GM19240 (cell line): ENCODE data around the gene TCP11L2.
"Not testable (repeated sequence)": the region's sequence is repeated elsewhere in the genome, so short reads cannot be mapped to it uniquely, and the experiment has no call there.

Experiments
- DNase-seq: peaks from one replicate; pipeline ENCODE4 v3.0.0; 2011; ENCODE audit warnings: low spot score; ENCODE audit not compliant: insufficient read length

TCP11L2 gene

GRCh38 chr12:106305376-106305775, 2.8 kb downstream of the TCP11L2 start:
- no peak for DNase-seq

GRCh38 chr12:106307181-106307580, 4.6 kb downstream of the TCP11L2 start:
- no peak for DNase-seq

- DNase-seq = no peak
These were observed 5.6 kb downstream of the TCP11L2 start for GRCh38 chr12:106308121-106308520.

GRCh38 chr12:106308611-106309010, 6.1 kb downstream of the TCP11L2 start:
- DNase-seq = no peak

DNA sequence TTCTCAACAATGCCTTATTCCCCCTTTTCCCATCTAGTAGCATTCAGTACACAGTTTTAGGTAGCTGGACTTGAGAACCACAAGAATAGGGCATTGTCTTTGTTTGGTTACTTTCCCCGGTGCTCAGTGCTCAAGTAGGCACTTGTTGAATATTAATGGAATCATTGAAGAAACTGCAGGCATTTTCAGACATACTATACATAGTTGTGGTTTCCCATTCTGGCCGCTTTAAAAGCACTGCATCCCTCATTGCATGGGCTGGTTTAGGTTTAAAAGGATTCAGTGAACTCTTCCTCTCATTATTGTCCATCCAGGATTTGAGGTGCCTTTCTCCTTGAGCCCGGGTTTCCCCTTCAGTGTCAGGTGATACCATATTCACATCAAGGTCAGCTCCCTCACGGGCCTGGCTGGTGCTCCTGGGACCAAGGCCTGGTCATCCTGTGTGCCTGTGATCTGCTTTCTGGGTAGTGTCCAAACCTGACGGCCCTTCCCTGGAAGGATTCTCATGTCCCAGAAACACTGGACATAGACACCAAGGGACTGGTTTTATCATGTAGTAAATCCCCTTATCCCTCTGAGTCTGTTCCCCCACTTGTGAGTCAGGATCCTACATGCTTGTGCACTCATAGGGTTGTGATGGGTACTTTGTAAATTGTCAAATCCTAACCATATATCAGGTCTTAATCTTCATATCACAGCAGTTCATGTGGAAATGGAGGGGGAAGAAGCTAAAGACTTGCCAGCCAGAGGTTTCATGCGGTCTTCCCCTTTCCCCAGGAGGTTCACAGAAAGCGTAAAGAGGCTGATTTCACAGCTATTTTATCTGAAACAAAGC, 7.4 kb downstream of the TCP11L2 start:
- no peak for DNase-seq

DNA sequence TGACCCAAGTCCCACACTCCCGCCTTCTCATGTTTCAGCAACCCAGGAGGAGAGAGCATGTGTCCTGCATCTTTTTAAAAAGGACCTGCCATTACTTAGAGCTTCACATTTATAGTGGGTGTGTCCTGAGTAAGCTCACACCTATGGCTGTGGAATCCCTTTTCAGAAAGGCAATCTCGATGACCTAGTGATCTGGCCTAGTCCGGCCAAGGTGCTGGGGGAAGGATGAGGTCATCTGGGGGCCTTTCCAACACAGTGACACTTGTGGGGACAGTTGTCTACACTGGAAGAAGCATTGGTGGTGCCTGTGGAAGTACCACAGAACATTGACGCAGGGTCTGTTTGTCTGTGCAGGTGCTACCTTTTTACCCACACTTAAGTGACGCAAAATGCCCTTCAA, 8.2 kb downstream of the TCP11L2 start:
- DNase-seq = no peak

GRCh38 chr12:106311139-106311538, 8.6 kb downstream of the TCP11L2 start:
- no peak for DNase-seq

DNA sequence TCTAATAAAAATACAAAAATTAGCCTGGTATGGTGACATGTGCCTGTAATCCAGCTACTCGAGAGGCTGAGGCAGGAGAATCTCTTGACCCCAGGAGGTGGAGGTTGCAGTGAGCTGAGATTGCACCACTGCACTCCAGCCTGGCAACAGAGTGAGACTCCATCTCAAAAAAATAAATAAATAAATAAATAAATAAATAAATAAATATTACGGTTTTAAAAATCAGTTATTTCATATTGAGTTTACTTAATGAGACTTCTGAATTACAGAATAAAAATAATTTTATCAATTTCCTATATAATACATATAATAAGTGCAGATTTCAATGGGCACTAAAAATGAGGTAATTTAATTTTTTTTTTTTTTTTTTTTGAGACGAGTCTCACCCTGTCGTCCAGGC, 10.9 kb downstream of the TCP11L2 start:
- DNase-seq = not testable (repeated sequence)

- DNase-seq = no peak
These were observed 13.0 kb downstream of the TCP11L2 start for GRCh38 chr12:106315523-106315922.

DNA sequence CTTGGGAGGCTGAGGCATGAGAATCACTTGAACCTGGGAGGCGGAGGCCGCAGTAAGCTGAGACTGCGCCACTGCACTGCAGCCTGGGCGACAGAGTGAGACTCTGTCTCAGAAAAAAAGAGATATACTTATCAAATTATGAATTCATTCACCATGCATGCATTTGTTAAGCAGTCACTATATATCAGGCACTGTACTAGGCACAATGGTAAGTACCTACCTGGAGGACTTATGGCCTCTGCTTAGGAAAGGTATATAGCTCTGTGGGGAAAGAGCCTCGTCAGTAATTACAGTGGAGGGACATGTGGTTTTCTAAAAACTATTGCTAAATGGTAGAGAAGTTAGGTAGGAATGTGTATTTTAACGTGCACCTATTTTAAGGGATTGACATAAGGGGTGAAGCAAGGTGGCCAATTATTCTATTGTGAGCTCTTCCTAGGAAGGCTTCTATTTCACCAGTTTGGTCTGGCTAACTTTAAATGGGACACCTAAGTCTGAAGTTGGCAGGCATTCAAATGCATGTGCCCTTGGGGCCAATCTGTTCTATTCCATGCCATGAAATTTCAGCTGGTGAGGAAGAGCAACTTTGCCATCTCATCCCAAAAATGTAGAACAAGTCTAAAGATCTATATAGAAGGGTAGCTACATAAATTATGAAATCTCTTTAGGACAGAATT, 15.0 kb downstream of the TCP11L2 start:
- no peak for DNase-seq

DNA sequence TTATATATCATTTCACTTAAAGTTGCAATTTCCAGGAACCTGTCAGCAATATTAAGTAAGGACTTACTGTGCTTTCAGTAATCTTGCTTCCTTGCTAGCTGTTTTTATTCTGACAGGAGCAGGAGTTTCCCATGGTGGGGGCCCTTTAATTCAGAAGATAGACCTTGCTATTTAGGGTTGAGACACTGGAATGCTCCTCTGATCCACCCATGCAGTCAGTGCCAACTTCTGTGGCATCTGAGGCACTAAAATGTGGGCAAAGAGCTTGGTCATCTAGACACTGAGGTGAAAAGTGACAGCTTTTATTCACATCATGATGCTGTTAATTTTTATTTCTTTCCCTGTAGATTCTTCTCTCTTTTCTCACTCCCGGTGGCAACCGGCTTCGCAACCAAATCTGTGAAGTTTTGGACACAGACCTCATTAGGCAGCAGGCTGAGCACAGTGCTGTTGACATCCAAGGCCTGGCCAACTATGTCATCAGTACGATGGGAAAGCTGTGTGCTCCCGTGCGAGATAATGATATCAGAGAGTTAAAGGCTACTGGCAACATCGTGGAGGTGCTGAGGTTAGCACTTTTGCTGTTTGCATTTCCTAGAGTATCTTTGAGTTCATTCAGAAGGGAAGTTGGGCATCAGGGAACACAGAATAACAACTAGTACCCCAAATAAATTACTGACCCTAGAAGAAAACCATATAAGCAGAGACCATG, 18.8 kb downstream of the TCP11L2 start:
- DNase-seq = no peak

DNA sequence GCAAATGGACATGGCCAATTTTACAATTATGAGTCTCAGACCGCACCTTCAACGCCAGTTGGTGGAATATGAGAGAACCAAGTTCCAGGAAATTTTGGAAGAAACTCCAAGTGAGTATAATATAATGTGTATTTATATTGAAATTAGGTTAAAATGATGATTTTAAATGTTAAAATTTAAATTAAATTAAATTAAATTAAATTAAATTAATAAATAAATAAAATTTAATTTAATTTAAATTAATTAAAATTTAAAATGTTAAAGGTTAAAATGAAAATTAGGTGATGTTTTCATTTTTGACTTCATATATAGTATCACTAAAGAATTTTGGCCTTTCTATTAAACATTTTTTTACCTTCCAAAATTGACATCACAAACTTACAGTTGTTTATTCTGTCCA, 21.0 kb downstream of the TCP11L2 start:
- DNase-seq = no peak

GRCh38 chr12:106327309-106327869, 24.9 kb downstream of the TCP11L2 start:
- DNase-seq = no peak

GRCh38 chr12:106328735-106329134, 26.2 kb downstream of the TCP11L2 start:
- DNase-seq = no peak

- no peak for DNase-seq
These were observed 26.9 kb downstream of the TCP11L2 start for GRCh38 chr12:106329231-106329982.

GRCh38 chr12:106331599-106331998, 29.1 kb downstream of the TCP11L2 start:
- DNase-seq = no peak

DNA sequence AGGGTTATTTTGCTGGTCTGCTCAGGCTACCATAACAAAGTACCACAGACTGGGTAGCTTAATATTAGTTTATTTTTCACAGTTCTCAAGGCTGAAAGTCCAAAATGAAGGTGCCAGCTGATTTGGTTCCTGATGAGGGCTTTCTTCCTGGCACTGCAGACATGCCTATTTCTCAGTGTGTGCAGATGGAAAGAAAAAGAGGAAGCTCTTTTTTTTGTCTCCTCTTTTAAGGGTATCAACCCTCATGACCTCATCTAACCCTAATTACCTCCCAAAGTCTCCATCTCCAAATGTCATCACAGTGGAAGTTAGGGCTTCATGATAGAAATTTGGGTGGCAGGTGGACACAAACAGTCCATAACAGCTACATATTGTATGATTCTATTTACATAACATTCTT, 30.0 kb downstream of the TCP11L2 start:
- DNase-seq = no peak

DNA sequence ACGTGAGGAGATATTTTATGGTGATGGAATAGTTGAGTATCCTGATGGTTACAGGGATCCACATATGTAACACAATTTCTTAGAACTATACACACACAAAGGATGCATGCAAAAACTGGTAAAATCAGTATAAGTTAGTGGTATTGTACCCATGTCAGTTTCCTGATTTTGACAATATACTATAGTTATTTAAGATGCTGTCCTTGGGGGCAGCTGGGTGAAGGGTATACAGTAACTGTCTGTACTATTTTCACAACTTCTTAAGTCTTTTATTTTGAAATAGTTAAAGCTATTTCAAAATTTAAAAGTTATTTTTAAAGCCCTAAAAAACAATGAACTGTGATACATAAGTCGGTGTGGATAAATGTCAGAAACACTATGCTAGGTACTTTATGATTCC, 30.5 kb downstream of the TCP11L2 start:
- DNase-seq = no peak

- no peak for DNase-seq
These were observed 31.2 kb downstream of the TCP11L2 start for GRCh38 chr12:106333756-106334155.

GRCh38 chr12:106341086-106341877, 38.7 kb downstream of the TCP11L2 start:
- DNase-seq = no peak
